ENCODE measurements around the gene HSPA4L.

HSPA4L gene

GRCh38 chr4:127783955-127784770, 2.0 kb downstream of the HSPA4L start:
- DNase-seq = no peak

GRCh38 chr4:127788517-127788916, 6.4 kb downstream of the HSPA4L start:
- DNase-seq = no peak

- no peak for DNase-seq
These were observed 9.3 kb downstream of the HSPA4L start for GRCh38 chr4:127791391-127791790.

GRCh38 chr4:127793528-127793927, 11.4 kb downstream of the HSPA4L start:
- DNase-seq = no peak

- DNase-seq = no peak
These were observed 17.6 kb downstream of the HSPA4L start for GRCh38 chr4:127799711-127800110.

DNA sequence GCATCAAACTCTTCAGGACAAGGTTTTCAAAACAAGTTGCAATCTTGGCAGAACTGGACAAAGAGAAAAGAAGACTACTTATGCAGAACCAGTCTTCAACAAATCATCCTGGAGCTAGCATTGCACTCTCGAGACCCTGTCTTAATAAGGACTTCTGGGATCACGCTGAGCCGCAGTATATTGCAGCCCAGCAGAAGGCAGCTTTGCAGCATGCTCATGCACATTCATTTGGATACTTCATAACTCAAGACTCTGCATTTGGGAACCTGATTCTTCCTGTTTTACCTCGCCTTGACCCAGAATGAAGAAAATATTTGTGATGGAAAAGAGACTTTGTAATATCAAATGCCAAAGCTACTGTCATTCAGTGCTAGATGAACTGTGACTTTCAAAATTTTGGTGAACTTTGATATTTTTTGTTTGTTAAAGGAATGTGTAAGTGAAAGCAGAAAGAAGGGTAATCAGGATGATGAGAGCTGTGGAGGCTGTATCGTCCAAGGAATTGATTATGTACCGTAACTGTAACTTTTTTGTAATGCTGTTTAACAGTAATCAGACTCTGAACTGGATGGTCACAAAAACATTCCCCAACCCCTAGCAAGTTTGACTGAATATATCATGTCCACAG, 27.2 kb downstream of the HSPA4L start:
- DNase-seq = peak; percentile 21

- DNase-seq = no peak
These were observed 28.4 kb downstream of the HSPA4L start for GRCh38 chr4:127810551-127810950.

- no peak for DNase-seq
These were observed 40.3 kb downstream of the HSPA4L start for GRCh38 chr4:127822430-127822829.

GRCh38 chr4:127828121-127828520, 46.0 kb downstream of the HSPA4L start:
- no peak for DNase-seq

DNA sequence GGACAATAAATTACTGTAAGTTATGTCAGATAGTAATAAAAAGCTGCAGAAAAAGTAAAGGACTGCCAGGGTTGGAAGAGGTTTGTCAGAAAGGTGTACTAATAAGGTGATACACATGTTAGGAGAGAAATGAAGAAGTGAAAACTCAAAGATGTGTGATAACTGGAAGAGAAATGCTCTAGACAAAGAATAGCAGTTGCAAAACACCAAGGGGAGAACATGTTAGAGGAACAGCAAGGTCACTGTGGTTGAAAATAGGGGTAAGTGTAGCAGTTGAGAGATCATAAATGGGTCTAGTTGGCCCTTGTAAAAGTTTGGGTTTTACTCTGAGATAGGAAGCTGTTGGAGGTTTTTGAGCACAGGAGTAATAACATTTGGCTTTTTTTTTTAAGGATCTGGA, 46.9 kb downstream of the HSPA4L start:
- DNase-seq = no peak

- no peak for DNase-seq
These were observed 50.5 kb downstream of the HSPA4L start for GRCh38 chr4:127832585-127832984.

DNA sequence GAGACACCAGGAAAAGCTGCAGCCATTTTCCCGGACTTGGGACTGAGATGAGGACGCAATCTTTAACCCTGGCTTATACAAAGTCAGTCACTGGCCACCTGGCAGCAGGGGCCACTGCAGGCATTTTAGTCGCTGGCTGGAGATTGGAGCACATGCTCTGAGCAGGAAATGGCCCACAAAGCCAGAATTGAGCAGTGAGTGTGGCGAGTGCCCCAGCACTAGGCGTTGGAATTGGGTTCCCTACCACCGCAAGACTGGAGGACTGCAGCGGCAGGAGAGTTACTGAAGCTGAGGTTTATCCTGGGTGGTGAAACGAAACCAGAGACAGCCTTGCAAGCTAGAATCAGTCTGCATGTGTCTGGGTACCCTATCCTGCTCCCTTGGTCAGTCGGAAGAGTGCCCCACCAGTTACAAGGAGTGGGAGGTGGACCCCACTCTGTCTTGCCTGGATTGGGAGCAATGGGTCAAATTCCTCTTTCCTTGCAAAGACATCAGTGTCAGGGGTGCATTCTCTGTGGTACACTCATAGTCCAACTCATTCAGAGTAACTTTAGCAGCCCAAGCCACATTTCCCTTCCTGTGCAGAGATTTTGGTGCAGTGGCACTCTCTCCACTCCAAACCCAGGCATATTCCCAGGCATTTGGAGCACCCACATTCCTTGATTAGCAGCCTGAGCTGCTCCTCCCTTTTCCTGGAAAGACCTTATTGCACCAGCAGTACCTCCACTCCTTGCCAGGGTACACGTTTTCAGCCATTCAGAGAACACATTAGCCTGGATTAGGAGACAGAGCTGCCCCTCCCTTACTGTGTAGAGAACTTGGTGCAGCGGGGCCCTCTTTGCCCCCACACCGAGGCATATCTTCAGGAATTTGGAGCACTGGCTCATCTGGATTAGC, 61.8 kb downstream of the HSPA4L start:
- DNase-seq = no peak

DNA sequence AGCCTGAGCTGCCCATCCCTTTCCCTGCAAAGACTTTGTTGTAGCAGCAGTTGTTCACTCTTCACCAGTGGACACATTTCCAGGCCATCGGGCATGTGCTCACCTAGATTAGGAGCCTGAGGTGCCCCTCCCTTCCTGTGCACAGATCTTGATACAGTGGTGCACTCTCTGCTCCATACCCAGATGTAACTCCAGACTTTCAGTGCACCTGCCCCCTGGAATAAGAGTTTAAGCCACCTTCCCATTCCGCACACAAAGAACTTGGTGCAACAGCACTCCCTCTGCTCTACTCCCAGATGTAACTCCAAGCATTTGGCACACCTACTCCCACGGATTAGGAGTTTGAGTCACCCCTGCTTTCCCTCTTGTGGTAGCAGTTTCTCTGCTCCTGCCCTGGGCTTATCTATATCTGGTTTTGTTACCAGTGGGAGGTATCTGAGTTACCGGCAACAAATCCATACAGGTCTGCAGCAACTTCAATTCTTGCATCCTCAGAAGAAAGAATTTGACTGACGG, 62.5 kb downstream of the HSPA4L start:
- no peak for DNase-seq

DNA sequence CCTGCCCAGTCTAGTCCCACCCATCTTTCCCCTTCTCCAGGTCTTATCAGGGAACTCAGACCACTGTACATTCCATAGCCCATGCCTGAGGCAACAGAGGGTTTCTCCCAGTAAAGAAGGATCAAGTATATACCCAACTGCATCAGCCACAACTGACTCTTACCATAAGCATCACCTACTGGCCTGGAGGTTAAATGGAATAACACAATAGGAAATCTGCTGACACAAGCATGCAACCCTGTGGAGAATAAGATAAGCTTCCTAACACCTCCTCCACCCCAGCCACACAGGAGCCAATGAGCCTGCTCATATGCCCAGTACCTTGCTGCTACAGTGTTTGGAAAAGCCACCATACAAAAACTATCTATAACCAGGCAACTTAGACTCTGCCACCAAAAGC, 63.9 kb downstream of the HSPA4L start:
- DNase-seq = no peak

DNA sequence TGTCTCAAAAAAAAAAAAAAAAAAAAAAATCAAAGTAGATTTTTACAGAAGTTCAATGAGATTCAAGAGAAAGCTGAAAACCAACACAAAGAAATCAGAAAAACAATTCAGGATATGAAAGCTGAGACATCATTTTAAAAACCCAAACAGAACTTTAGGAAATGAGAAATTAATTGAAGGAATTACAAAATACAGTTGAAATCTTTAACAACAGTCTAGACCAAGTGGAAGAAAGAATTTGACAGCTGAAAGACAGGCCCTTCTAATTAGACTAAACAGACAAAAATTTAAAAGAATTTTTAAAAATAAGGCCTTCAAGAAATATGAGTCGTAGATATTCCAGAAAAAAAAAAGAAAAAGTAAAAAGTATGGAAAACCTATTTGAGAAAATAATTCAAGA, 64.6 kb downstream of the HSPA4L start:
- DNase-seq = no peak

DNA sequence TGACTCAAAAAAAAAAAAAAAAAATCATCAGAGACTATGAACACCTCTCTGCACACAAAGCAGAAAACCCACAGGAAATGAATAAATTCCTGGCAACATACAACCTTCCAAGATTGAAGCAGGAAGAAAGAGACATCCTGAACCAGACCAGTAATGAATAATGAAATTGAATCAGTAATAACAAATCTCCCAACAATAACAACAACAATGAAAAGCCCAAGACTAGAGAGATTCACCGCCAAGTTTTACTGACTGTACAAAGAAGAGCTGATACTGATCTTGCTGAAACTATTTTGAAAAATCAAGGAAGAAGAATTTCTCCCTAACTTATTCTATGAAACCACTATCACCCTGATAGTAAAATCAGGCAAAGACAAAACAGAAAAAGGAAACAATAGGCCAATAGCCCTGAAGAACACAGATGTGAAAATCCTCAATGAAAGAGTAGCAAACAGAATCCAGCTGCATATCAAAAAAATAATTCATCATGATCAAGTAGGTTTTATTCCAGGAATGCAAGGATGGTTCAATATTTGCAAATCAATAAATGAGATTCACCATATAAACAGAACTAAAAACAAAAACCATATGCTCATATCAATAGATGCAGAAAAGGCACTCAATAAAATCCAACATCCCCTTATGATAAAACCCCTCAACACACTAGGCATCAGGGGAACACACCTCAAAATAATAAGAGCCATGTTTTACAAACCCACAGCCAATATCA, 67.5 kb downstream of the HSPA4L start:
- DNase-seq = no peak

DNA sequence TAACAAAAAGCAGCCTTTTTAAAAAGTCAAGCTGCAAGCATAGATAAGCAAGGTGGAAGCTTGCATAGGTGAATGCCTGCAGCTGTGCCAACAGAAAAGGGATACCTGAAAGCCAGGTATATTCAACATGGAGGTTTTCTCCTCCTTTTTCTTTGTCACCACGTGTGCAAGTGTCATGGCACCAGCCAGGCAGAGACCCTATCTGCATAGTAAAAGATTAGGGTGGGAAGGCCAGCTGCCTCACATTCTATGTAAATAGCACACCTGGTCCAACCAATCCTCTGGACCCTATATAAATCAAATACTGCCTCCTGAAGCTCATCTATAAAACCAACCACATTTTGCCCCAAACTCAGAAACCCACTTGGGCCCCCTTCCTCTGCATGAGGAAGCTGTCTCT, 70.5 kb downstream of the HSPA4L start:
- no peak for DNase-seq

DNA sequence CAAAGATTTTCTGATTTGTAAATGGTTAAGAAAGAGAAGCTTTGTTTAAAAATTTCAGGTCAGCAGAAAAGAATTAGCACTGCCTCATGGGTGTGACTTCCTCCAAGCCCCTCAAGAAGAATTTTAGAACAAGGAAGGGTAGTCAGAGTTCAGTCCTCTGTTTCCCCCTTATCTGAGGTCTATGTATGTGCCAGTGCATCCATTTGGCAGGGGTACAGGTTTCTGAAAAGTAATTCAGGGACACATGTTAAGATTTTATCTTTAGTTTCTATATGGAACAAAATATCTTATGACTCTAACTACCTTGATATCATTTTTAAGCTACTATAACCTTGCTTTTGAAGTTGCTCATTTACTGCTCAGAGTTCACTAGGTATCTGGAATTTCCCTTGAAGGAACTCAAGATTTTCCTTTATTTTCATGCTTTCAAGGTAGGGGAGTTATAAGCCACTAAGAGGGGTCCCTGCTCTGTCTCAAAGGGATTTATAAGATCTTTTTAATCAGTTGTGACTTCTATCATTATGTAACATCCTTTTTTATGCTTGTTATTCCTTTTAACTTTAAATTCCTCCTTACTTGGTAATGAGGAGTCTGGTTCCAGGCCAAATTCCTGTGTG, 74.2 kb downstream of the HSPA4L start:
- DNase-seq = no peak

- DNase-seq = no peak
These were observed 74.8 kb downstream of the HSPA4L start for GRCh38 chr4:127856813-127857447.

GRCh38 chr4:127857641-127858040, 75.5 kb downstream of the HSPA4L start:
- no peak for DNase-seq

- DNase-seq = no peak
These were observed 86.1 kb downstream of the HSPA4L start for GRCh38 chr4:127868196-127868595.

DNA sequence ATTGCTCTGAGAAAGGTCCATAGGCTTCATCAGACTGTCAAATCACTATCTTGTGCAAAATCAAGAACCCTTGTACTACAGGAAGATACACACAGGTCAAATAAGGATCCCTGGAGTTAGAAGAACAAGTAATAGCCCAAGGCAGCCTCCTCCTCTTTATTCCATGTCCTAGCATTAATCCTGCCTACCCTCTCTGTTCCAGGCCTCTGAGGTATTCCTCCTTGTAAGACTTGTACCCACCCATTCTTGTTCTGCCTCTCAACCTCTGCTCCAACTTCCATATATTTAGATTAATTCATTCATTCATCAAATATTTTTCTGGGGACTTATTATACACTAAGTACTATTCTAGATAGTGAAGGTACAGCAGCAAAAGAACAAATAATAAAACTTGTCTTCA, 88.2 kb downstream of the HSPA4L start:
- DNase-seq = no peak
